HG03432 (cell line): ENCODE measurements around the gene BTG4.

Source experiments
- ATAC-seq: cut with Tn5 transposase; IDR thresholded peaks from one replicate; pipeline ENCODE4 v1.9.1; 2021; ENCODE audit warnings: mild to moderate bottlenecking, moderate library complexity; ENCODE audit not compliant: unreplicated experiment

BTG4 gene

GRCh38 chr11:111494040-111494439, 18.1 kb downstream of the BTG4 start:
- no peak for ATAC-seq

- ATAC-seq: no peak
These were observed 21.7 kb downstream of the BTG4 start for GRCh38 chr11:111490496-111490895.

GRCh38 chr11:111483431-111483830, 28.8 kb downstream of the BTG4 start:
- no peak for ATAC-seq

- no peak for ATAC-seq
These were observed 32.5 kb downstream of the BTG4 start for GRCh38 chr11:111479666-111480065.

GRCh38 chr11:111477898-111478297, 34.3 kb downstream of the BTG4 start:
- no peak for ATAC-seq

- no peak for ATAC-seq
These were observed 35.2 kb downstream of the BTG4 start for GRCh38 chr11:111476956-111477355.

- no peak for ATAC-seq
These were observed 35.8 kb downstream of the BTG4 start for GRCh38 chr11:111476366-111476765.

GRCh38 chr11:111474432-111474831, 37.8 kb downstream of the BTG4 start:
- ATAC-seq: no peak

GRCh38 chr11:111472228-111472627, 40.0 kb downstream of the BTG4 start:
- ATAC-seq: no peak

- ATAC-seq: no peak
These were observed 43.0 kb downstream of the BTG4 start for GRCh38 chr11:111469200-111469599.

GRCh38 chr11:111466615-111467014, 45.6 kb downstream of the BTG4 start:
- ATAC-seq: no peak

- ATAC-seq: no peak
These were observed 46.8 kb downstream of the BTG4 start for GRCh38 chr11:111465400-111465799.

- no peak for ATAC-seq
These were observed 48.9 kb downstream of the BTG4 start for GRCh38 chr11:111463276-111463675.

- no peak for ATAC-seq
These were observed 49.9 kb downstream of the BTG4 start for GRCh38 chr11:111462329-111462728.

- ATAC-seq: no peak
These were observed 50.5 kb downstream of the BTG4 start for GRCh38 chr11:111461460-111462235.

- ATAC-seq: no peak
These were observed 51.3 kb downstream of the BTG4 start for GRCh38 chr11:111460856-111461255.

GRCh38 chr11:111460340-111460739, 51.8 kb downstream of the BTG4 start:
- no peak for ATAC-seq

GRCh38 chr11:111459506-111460270, 52.5 kb downstream of the BTG4 start:
- no peak for ATAC-seq

GRCh38 chr11:111457731-111458368, 54.3 kb downstream of the BTG4 start:
- no peak for ATAC-seq

- ATAC-seq: no peak
These were observed 55.1 kb downstream of the BTG4 start for GRCh38 chr11:111456859-111457730.
